Hepatocyte (in vitro differentiated cells): ENCODE results near the gene REV1. TPM values are rescaled to one million over a fixed set of nuclear protein-coding genes. Genes with fewer than 3 reads are reported as not detected.
A peak's percentile ranks its signal among the peaks of the same experiment; 100 is the strongest.

Source experiments
- DNase-seq: peaks from one replicate; pipeline ENCODE4 v3.0.0-alpha.2; 2016; ENCODE audit warnings: low spot score
- H2AFZ ChIP-seq: fragments of 200-600 bp; sonication (generic); 2 replicates; pipeline ENCODE4 v1.6.0; 2016; ENCODE audit warnings: antibody characterized with exemption, mild to moderate bottlenecking
- H3K27ac ChIP-seq: fragments of 200-600 bp; sonication (generic); 2 replicates; pipeline ENCODE4 v1.5.1; 2016; ENCODE audit warnings: mild to moderate bottlenecking
- H3K27me3 ChIP-seq: fragments of 200-600 bp; sonication (generic); 2 replicates; pipeline ENCODE4 v1.6.1; 2016
- H3K36me3 ChIP-seq: fragments of 200-600 bp; sonication (generic); replicated peaks from 2 replicates; pipeline ENCODE4 v1.5.1; 2016; ENCODE audit warnings: low read depth; ENCODE audit not compliant: insufficient read depth
- H3K4me1 ChIP-seq: fragments of 200-600 bp; sonication (generic); 2 replicates; pipeline ENCODE4 v1.5.1; 2016; ENCODE audit warnings: mild to moderate bottlenecking, moderate library complexity; ENCODE audit not compliant: insufficient read depth
- H3K4me2 ChIP-seq: fragments of 200-600 bp; sonication (generic); 2 replicates; pipeline ENCODE4 v1.6.0; 2016
- H3K4me3 ChIP-seq: fragments of 200-600 bp; sonication (generic); 2 replicates; pipeline ENCODE4 v1.5.1; 2016; ENCODE audit warnings: mild to moderate bottlenecking
- H3K79me2 ChIP-seq: fragments of 200-600 bp; sonication (generic); 2 replicates; pipeline ENCODE4 v1.6.0; 2017; ENCODE audit warnings: mild to moderate bottlenecking
- H3K9me2 ChIP-seq: fragments of 200-600 bp; sonication (generic); replicated peaks from 2 replicates; pipeline ENCODE4 v1.6.0; 2017; ENCODE audit warnings: mild to moderate bottlenecking; ENCODE audit not compliant: insufficient read depth
- H3K9me3 ChIP-seq: fragments of 200-600 bp; sonication (generic); 2 replicates; pipeline ENCODE4 v1.5.1; 2016; ENCODE audit warnings: low read depth, mild to moderate bottlenecking
- H4K20me1 ChIP-seq: fragments of 200-600 bp; sonication (generic); 2 replicates; pipeline ENCODE4 v1.6.0; 2016; ENCODE audit warnings: mild to moderate bottlenecking; ENCODE audit not compliant: insufficient read depth, poor library complexity, severe bottlenecking
- CTCF ChIP-seq: fragments of 200-600 bp; sonication (generic); IDR thresholded peaks from 2 replicates; pipeline ENCODE4 v1.5.1; 2016; ENCODE audit warnings: antibody characterized with exemption, mild to moderate bottlenecking; ENCODE audit not compliant: poor library complexity
- EZH2 ChIP-seq: fragments of 200-600 bp; sonication (generic); IDR thresholded peaks from 2 replicates; pipeline ENCODE4 v1.6.1; 2016; ENCODE audit warnings: antibody characterized with exemption, mild to moderate bottlenecking, borderline replicate concordance
- EZH2phosphoT487 ChIP-seq: fragments of 200-600 bp; sonication (generic); IDR thresholded peaks from one replicate; pipeline ENCODE4 v1.6.1; 2018; ENCODE audit warnings: antibody characterized with exemption, mild to moderate bottlenecking, low read depth, moderate library complexity; ENCODE audit not compliant: unreplicated experiment, severe bottlenecking
- WGBS: methylation state at CpG from one replicate; pipeline ENCODE4 v1.1.6; 2016; ENCODE audit warnings: low lambda C conversion rate; ENCODE audit errors: missing lambda C conversion rate; 5-methylcytosine and 5-hydroxymethylcytosine counted together
- polyA plus RNA-seq: library from polyadenylated mRNA; unstranded; fragments of >200 nt; fragmentation: Nextera tagmentation; extraction: Ambion mirVana; gene quantifications from 2 replicates; pipeline ENCODE4 v1.2.1, GENCODE V29; 2016
- total RNA-seq: library from RNA; depleted of rRNA; stranded (reverse); fragments of >200 nt; gene quantifications from 2 replicates; pipeline ENCODE4 v1.2.3, GENCODE V29; 2014

The REV1 gene
- total RNA-seq (31.2 and 31.4 TPM in 2 replicates), polyA plus RNA-seq (23.9 and 25.9 TPM in 2 replicates)

GRCh38 chr2:99489761-99490622 lies at the start of gene REV1:
Gene REV1, minus strand, starts transcription at chr2:99490017. Its CDS starts 25,042 bp downstream, at chr2:99464975.
- Histone ChIP-seq H3K9me2 (no peaks in the 10 kb centered on the region), H2AFZ (peak within 1 kb of the TSS; percentile 70), H3K36me3 (no peaks in the 10 kb centered on the region), H3K9me3 (no peaks in the 10 kb centered on the region), H3K4me3 (peak within 1 kb of the TSS; percentile 96), H3K4me2 (peak within 1 kb of the TSS; percentile 74), H3K27ac (peak within 1 kb of the TSS; percentile 99), H3K27me3 (no peaks in the 10 kb centered on the region), H4K20me1 (peaks cover 18% of the 10 kb centered on the region), H3K4me1 (peaks cover 20% of the 10 kb centered on the region), H3K79me2 (peaks cover 28% of the 10 kb centered on the region)
- WGBS, result under 1% methylated on average over 45 of the region's 113 CpGs
- DNase-seq, result peak; percentile 99
- TF ChIP-seq EZH2 (no peak), CTCF (peak; percentile 73)

- DNase-seq, result no peak
- Histone ChIP-seq H4K20me1 (no peaks in the 10 kb centered on the region), H3K9me3 (no peaks in the 10 kb centered on the region), H3K9me2 (no peaks in the 10 kb centered on the region), H3K27ac (no peak overlapping the region), H2AFZ (no peak overlapping the region), H3K4me2 (no peak overlapping the region), H3K4me1 (no peaks in the 10 kb centered on the region), H3K27me3 (no peaks in the 10 kb centered on the region), H3K4me3 (no peak overlapping the region), H3K79me2 (no peaks in the 10 kb centered on the region), H3K36me3 (no peaks in the 10 kb centered on the region)
- TF ChIP-seq EZH2phosphoT487 (no peak), EZH2 (no peak), CTCF (no peak)
- 89% methylated on average over 4 of the region's 4 CpGs for WGBS
These were observed 48.2 kb upstream of the REV1 start for GRCh38 chr2:99537910-99538485.

GRCh38 chr2:99524056-99524455 lies 34.2 kb upstream of the REV1 start:
- H4K20me1 ChIP-seq, result no peaks in the 10 kb centered on the region

More at GRCh38 chr2:99524056-99524455, 34.2 kb upstream of the REV1 start:
- WGBS, result 89% methylated on average over 2 of the region's 2 CpGs
- H3K36me3 ChIP-seq, result no peaks in the 10 kb centered on the region
- no peak for DNase-seq
- no peaks in the 10 kb centered on the region for H3K4me1 ChIP-seq
- no peak overlapping the region for H3K4me2 ChIP-seq
- TF ChIP-seq EZH2phosphoT487, result no peak
- TF ChIP-seq CTCF, result no peak
- no peak for TF ChIP-seq EZH2
- no peaks in the 10 kb centered on the region for H3K79me2 ChIP-seq
- H3K9me3 ChIP-seq, result no peaks in the 10 kb centered on the region
- no peaks in the 10 kb centered on the region for H3K9me2 ChIP-seq
- H2AFZ ChIP-seq, result no peak overlapping the region
- H3K27me3 ChIP-seq, result no peaks in the 10 kb centered on the region
- H3K27ac ChIP-seq, result no peak overlapping the region
- no peak overlapping the region for H3K4me3 ChIP-seq
